Upper lobe of left lung (tissue), 6 donors: Measurements from ENCODE around the gene PGGHG. TPM values are rescaled to one million over a fixed set of nuclear protein-coding genes. Genes with fewer than 3 reads are reported as not detected.
A peak's percentile ranks its signal among the peaks of the same experiment; 100 is the strongest.

Experiments used
- ATAC-seq, 2 donors: fragments of 200-7000 bp; cut with Tn5 transposase; one replicate each; pipeline ENCODE4 v1.9.1; 2022; ENCODE audit warnings: mild to moderate bottlenecking in 2 of 2, moderate library complexity in 2 of 2; ENCODE audit not compliant: low FRiP score in 2 of 2
- DNase-seq, 2 donors: peaks; one replicate each; pipeline ENCODE4 v3.0.0-alpha.2; 2019 to 2020
- H3K27ac ChIP-seq, 4 donors: fragments of 200-600 bp; sonication (generic); one replicate each; pipeline ENCODE4 v1.5.1; 2016 to 2019
- H3K27me3 ChIP-seq, 4 donors: fragments of 200-600 bp; sonication (generic); one replicate each; pipeline ENCODE4 v1.5.1; 2017 to 2019
- H3K36me3 ChIP-seq, 4 donors: fragments of 200-600 bp; sonication (generic); one replicate each; pipeline ENCODE4 v1.5.1; 2016 to 2019
- H3K4me1 ChIP-seq, 4 donors: fragments of 200-600 bp; sonication (generic); one replicate each; pipeline ENCODE4 v1.5.1; 2018 to 2019
- H3K4me3 ChIP-seq, 4 donors: fragments of 200-600 bp; sonication (generic); one replicate each; pipeline ENCODE4 v1.5.1; 2017 to 2019; ENCODE audit warnings: mild to moderate bottlenecking in 2 of 4, moderate library complexity in 1 of 4
- H3K9me3 ChIP-seq, 4 donors: fragments of 200-600 bp; sonication (generic); one replicate each; pipeline ENCODE4 v1.5.1; 2018 to 2019
- EP300 ChIP-seq, 4 donors: sonication (generic); formaldehyde crosslinking; IDR thresholded peaks; one replicate each; pipeline ENCODE4 v1.5.1; 2017; ENCODE audit warnings: antibody characterized with exemption in 4 of 4, control low read depth in 2 of 4
- POLR2A ChIP-seq, 4 donors: fragments of 450-650 bp; IDR thresholded peaks; one replicate each; pipeline ENCODE4 v1.5.1; 2016 to 2017; ENCODE audit warnings: antibody characterized with exemption in 4 of 4, mild to moderate bottlenecking in 2 of 4
- POLR2AphosphoS5 ChIP-seq, 2 donors: sonication (generic); formaldehyde crosslinking; IDR thresholded peaks; one replicate each; pipeline ENCODE4 v1.5.1; 2017; ENCODE audit warnings: antibody characterized with exemption in 2 of 2
- WGBS, 2 donors: methylation state at CpG; one replicate each; pipeline ENCODE4 v1.1.5; 2017 to 2018; 5-methylcytosine and 5-hydroxymethylcytosine counted together
- total RNA-seq, 6 donors: library from RNA; depleted of rRNA in 4 of 6; stranded (reverse); fragments of >200 nt in 4 of 6; gene quantifications; one replicate each; pipeline versions ENCODE4 v1.1.0 to v1.2.1, GENCODE V29; 2016 to 2021
- TF ChIP-seq, protein P1 (sequence below), 6 experiments: fragments of 450-650 bp in 4 of 6; fragments of 200-600 bp in 2 of 6; sonication (generic) in 2 of 6; IDR thresholded peaks; one replicate each; pipeline ENCODE4 v1.5.1; 2016 to 2019; ENCODE audit warnings: antibody characterized with exemption in 6 of 6
- donor health status: DM: no; HTN: no; CAD: no; lungs with moderate emphysema.
- donor health status: DM: no; HTN: yes; CAD: no; lungs with severe emphysema.

PGGHG gene
- total RNA-seq, 6 donors from 2014 or later, result 34.1 to 535 (median 65.2) TPM

DNA sequence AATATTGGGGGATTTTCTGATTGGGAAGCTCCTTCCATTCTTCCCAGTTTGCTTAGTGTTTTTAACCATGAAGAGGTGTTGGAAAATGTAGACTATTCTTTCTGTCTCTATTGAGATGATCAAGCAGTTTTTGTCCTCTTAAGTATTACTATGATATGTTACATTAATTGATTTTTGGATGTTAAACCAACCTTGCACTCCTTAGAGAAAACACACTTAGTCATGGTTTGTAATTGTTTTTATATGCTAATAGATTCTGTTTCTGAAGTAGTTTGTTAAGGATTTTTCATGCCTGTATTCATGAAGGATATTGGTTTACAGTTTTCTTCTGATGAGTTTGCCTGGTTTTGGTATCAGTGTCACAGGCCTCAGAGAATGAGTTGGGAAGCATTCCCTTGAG is 12.7 kb upstream of the PGGHG start:
- H3K4me1 ChIP-seq, result peaks cover 25 to 30% (median 29%) of the 10 kb centered on the region in 4 donors
- no peak overlapping the region for H3K27ac ChIP-seq
- TF ChIP-seq, protein P1, sequence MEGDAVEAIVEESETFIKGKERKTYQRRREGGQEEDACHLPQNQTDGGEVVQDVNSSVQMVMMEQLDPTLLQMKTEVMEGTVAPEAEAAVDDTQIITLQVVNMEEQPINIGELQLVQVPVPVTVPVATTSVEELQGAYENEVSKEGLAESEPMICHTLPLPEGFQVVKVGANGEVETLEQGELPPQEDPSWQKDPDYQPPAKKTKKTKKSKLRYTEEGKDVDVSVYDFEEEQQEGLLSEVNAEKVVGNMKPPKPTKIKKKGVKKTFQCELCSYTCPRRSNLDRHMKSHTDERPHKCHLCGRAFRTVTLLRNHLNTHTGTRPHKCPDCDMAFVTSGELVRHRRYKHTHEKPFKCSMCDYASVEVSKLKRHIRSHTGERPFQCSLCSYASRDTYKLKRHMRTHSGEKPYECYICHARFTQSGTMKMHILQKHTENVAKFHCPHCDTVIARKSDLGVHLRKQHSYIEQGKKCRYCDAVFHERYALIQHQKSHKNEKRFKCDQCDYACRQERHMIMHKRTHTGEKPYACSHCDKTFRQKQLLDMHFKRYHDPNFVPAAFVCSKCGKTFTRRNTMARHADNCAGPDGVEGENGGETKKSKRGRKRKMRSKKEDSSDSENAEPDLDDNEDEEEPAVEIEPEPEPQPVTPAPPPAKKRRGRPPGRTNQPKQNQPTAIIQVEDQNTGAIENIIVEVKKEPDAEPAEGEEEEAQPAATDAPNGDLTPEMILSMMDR (IDR thresholded peaks at IDR 0.05), result no peak
- TF ChIP-seq EP300 (IDR thresholded peaks at IDR 0.05) (no peak), POLR2AphosphoS5 (IDR thresholded peaks at IDR 0.05) (no peak), POLR2A (IDR thresholded peaks at IDR 0.05) (no peak)
- H3K4me3 ChIP-seq, result no peak overlapping the region
- peaks cover 0 to 31% (median 18%) of the 10 kb centered on the region in 4 donors for H3K27me3 ChIP-seq
- DNase-seq (no peak), ATAC-seq (no peak)
- H3K9me3 ChIP-seq, result no peaks in the 10 kb centered on the region
- H3K36me3 ChIP-seq, result no peaks in the 10 kb centered on the region

DNA sequence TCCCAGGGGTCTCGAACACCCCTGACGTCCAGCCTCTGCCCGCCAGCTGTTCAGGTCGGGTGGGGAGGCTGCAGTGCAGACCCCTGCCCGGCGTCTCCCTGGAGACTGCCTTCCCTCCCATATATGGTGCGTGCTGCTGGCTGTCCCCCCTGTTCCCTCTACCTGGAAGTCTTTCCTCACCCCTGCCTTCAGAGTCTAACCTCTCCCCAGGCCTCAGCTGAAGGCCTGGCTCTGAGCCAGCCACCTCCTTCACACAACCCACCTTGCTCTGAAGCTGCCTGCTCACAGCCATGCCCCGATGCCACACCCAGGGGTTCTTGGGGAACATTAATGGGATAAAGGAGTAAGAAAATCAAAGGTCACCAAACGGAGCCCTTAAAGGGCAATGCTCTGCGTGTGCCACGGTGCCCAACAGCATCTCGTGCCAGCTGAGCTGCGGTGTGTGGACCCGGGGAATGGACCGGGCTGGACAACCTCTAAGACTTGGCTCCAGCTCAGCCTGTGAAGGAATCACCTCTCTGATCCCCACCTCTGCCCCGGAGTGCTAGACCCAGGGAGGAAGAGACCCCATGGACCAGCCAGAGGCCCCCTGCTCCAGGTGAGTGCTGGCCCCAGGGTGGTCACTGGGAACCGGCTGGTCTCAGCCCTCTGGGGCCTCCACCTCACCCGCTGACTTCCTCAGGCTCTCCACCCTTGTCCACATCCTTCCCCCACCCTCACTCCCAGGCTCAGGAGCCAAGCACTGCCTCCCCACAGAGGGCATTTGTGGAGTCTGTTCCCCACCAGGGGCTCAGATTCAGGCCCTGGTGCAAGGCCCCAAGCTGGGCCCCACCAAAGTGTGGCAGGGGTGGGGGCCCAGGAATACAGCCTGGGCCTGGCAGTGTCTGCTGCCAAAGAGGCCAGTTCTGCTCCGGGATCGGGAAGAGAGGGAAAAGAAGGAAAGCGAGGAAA is 10.7 kb upstream of the PGGHG start, which contains the start of gene NLRP6:
Gene NLRP6, plus strand, starts transcription at position 407 of the 951 bp plus-strand sequence. Its CDS starts 163 bp downstream, at position 570.
- peaks cover 0 to 45% (median 28%) of the 10 kb centered on the region in 4 donors for H3K27me3 ChIP-seq
- no peaks in the 10 kb centered on the region for H3K36me3 ChIP-seq
- ATAC-seq (no peak), DNase-seq (peak in 1 of 2 donors; percentile 57)
- H3K9me3 ChIP-seq, result no peaks in the 10 kb centered on the region
- H3K27ac ChIP-seq, result peak within 1 kb of the TSS in 3 of 4 donors; percentile 25 to 43 (median 34)
- peaks cover 33 to 35% (median 34%) of the 10 kb centered on the region in 4 donors for H3K4me1 ChIP-seq
- peak within 1 kb of the TSS in 3 of 4 donors; percentile 26 to 44 (median 32) for H3K4me3 ChIP-seq
- 77% methylated on average over 21 of the region's 21 CpGs for WGBS, 2 donors
- TF ChIP-seq, protein P1 (IDR thresholded peaks at IDR 0.05), result no peak
- no peak for TF ChIP-seq EP300 (IDR thresholded peaks at IDR 0.05)
- TF ChIP-seq POLR2A (IDR thresholded peaks at IDR 0.05), result peak in 1 of 4 donors; percentile 2
- TF ChIP-seq POLR2AphosphoS5 (IDR thresholded peaks at IDR 0.05), result no peak

DNA sequence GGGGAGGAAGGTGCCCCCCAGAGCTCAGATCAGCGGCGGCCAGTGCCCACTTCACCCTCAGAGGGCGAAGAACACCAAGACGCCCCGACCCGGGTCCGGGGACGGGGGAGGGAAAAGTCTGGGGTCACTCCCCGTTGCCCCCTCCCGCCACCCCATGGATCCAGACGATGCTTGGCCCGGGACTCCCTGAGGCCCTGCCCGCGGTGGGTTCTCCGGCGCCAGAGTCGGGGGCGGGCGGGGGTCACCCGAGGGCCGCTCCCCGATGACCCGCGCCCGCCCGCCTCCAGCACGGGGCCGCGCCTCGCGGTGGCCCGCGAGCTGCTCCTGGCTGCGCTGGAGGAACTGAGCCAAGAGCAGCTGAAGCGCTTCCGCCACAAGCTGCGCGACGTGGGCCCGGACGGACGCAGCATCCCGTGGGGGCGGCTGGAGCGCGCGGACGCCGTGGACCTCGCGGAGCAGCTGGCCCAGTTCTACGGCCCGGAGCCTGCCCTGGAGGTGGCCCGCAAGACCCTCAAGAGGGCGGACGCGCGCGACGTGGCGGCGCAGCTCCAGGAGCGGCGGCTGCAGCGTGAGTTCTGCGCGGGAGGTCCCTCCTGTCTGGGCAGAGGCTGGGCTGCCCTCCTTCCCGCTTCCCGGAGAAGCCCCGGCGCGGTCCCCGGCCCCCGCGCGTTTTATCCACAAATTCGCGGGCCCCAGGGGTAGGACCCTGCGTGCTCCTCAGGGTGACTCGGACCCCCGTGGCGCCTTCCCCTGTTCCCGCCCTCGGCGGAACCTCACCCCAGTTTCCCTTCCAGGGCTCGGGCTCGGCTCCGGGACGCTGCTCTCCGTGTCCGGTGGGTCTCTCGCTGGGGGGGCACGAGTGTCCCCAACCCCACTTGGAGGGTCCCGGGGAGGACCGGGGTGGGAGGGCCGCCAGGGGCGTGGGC is 9.6 kb upstream of the PGGHG start:
- H3K4me1 ChIP-seq, result peaks cover 33 to 35% (median 34%) of the 10 kb centered on the region in 4 donors
- H3K36me3 ChIP-seq, result no peaks in the 10 kb centered on the region
- peaks cover 0 to 45% (median 28%) of the 10 kb centered on the region in 4 donors for H3K27me3 ChIP-seq
- peak overlapping the region in 3 of 4 donors; percentile 26 to 44 (median 32) for H3K4me3 ChIP-seq
- WGBS, 2 donors, result 36 to 38% methylated on average over 10 to 31 of the region's 97 CpGs
- H3K27ac ChIP-seq, result peak overlapping the region in 2 of 4 donors; percentile 34 to 43
- peak in 1 of 2 donors; percentile 90 for DNase-seq
- TF ChIP-seq EP300 (IDR thresholded peaks at IDR 0.05) (no peak), POLR2A (IDR thresholded peaks at IDR 0.05) (peak in 1 of 4 donors; percentile 43), POLR2AphosphoS5 (IDR thresholded peaks at IDR 0.05) (no peak)
- TF ChIP-seq, protein P1 (IDR thresholded peaks at IDR 0.05), result no peak
- H3K9me3 ChIP-seq, result no peaks in the 10 kb centered on the region
- ATAC-seq, result peak in 1 of 2 donors; percentile 59

DNA sequence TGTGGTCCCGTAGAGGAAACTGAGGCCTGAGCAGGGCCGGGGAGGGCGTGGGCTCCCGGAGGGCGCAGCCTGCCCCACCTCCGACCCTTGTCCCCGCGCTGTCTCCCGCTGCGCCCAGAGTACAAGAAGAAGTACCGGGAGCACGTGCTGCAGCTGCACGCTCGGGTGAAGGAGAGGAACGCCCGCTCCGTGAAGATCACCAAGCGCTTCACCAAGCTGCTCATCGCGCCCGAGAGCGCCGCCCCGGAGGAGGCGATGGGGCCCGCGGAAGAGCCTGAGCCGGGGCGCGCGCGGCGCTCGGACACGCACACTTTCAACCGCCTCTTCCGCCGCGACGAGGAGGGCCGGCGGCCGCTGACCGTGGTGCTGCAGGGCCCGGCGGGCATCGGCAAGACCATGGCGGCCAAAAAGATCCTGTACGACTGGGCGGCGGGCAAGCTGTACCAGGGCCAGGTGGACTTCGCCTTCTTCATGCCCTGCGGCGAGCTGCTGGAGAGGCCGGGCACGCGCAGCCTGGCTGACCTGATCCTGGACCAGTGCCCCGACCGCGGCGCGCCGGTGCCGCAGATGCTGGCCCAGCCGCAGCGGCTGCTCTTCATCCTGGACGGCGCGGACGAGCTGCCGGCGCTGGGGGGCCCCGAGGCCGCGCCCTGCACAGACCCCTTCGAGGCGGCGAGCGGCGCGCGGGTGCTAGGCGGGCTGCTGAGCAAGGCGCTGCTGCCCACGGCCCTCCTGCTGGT is 8.8 kb upstream of the PGGHG start:
- H3K36me3 ChIP-seq, result no peaks in the 10 kb centered on the region
- TF ChIP-seq POLR2A (IDR thresholded peaks at IDR 0.05), result no peak
- TF ChIP-seq, protein P1 (IDR thresholded peaks at IDR 0.05), result no peak
- TF ChIP-seq EP300 (IDR thresholded peaks at IDR 0.05), result no peak
- TF ChIP-seq POLR2AphosphoS5 (IDR thresholded peaks at IDR 0.05), result no peak
- H3K4me1 ChIP-seq, result peaks cover 33 to 35% (median 34%) of the 10 kb centered on the region in 4 donors
- peaks cover 0 to 45% (median 28%) of the 10 kb centered on the region in 4 donors for H3K27me3 ChIP-seq
- 19% methylated on average over 47 of the region's 85 CpGs; no CpG with 5 or more reads in 1 of the 2 donors for WGBS, 2 donors
- peak in 1 of 2 donors; percentile 51 for ATAC-seq
- no peaks in the 10 kb centered on the region for H3K9me3 ChIP-seq
- H3K27ac ChIP-seq, result peak overlapping the region in 3 of 4 donors; percentile 7 to 43 (median 34)
- peak overlapping the region in 3 of 4 donors; percentile 26 to 44 (median 32) for H3K4me3 ChIP-seq
- DNase-seq, result peak in 1 of 2 donors; percentile 90
